Right lobe of liver (tissue), 4 donors: ENCODE measurements around the gene CRACDL.

Experiments used
- POLR2A ChIP-seq: fragments of 450-650 bp; IDR thresholded peaks from one replicate; pipeline ENCODE4 v1.6.1; 2017; ENCODE audit warnings: antibody characterized with exemption, mild to moderate bottlenecking
- TF ChIP-seq, protein P1 (sequence below), 4 donors: fragments of 200-600 bp in 3 of 4; fragments of 450-650 bp in 1 of 4; IDR thresholded peaks; one replicate each; pipeline versions ENCODE4 v1.5.1 to v1.8.0; 2016 to 2022; ENCODE audit warnings: antibody characterized with exemption in 4 of 4, mild to moderate bottlenecking in 2 of 4
- donor health status: DM: no; HTN: no; CAD: no.
- donor health status: DM: no; HTN: no; CAD: no.
- donor health status: DM: no; HTN: yes; CAD: no.

DNA sequence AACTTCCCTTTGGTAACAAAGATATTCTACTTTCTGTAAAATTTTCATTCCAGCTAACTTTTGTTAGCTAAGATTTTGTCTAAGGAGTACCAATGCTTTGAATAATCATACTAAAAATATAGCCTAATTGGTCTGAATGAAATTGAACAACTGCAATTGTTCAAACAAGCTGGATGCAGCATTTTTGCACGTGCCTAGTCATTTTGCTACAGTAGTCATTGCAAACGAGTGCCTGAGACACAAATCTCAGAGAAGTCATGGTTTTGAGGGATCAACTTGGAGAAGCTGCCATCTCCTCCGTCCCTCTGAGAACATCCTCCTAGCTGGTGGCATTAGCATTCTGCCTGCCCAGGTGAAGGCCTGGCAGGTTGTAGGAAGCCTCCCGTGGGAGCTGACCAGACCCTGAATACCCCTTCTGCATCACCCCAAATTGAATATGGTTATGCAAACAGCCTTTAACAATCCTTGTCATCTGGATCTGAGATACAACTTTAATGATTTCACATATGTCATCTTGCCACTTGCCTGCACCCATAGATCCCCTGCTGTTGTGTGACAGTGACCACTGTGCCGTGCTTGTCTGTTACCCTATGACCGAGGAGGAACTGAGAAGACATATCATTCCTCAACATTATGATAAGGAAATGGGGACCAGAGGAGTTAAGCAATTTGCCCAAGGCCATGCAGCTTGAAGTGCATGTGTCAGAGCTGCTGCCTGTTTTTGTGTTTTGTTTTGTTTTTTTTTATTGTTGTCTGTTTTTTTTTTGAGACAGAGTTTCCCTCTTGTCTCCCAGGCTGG, 176.0 kb downstream of the CRACDL start:
- TF ChIP-seq, protein P1, sequence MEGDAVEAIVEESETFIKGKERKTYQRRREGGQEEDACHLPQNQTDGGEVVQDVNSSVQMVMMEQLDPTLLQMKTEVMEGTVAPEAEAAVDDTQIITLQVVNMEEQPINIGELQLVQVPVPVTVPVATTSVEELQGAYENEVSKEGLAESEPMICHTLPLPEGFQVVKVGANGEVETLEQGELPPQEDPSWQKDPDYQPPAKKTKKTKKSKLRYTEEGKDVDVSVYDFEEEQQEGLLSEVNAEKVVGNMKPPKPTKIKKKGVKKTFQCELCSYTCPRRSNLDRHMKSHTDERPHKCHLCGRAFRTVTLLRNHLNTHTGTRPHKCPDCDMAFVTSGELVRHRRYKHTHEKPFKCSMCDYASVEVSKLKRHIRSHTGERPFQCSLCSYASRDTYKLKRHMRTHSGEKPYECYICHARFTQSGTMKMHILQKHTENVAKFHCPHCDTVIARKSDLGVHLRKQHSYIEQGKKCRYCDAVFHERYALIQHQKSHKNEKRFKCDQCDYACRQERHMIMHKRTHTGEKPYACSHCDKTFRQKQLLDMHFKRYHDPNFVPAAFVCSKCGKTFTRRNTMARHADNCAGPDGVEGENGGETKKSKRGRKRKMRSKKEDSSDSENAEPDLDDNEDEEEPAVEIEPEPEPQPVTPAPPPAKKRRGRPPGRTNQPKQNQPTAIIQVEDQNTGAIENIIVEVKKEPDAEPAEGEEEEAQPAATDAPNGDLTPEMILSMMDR (IDR thresholded peaks at IDR 0.05), result no peak
- no peak for TF ChIP-seq POLR2A
